Measurements from ENCODE around the gene NEURL2.
"Not testable (repeated sequence)": the region's sequence is repeated elsewhere in the genome, so short reads cannot be mapped to it uniquely, and the experiment has no call there.

NEURL2 gene

GRCh38 chr20:45904583-45905504, 13.8 kb upstream of the NEURL2 start:
- FAIRE-seq, result no peak
- TF ChIP-seq, protein P1, sequence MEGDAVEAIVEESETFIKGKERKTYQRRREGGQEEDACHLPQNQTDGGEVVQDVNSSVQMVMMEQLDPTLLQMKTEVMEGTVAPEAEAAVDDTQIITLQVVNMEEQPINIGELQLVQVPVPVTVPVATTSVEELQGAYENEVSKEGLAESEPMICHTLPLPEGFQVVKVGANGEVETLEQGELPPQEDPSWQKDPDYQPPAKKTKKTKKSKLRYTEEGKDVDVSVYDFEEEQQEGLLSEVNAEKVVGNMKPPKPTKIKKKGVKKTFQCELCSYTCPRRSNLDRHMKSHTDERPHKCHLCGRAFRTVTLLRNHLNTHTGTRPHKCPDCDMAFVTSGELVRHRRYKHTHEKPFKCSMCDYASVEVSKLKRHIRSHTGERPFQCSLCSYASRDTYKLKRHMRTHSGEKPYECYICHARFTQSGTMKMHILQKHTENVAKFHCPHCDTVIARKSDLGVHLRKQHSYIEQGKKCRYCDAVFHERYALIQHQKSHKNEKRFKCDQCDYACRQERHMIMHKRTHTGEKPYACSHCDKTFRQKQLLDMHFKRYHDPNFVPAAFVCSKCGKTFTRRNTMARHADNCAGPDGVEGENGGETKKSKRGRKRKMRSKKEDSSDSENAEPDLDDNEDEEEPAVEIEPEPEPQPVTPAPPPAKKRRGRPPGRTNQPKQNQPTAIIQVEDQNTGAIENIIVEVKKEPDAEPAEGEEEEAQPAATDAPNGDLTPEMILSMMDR (IDR thresholded peaks at IDR 0.05; ENCODE audit: insufficient read depth, missing control alignments), result no peak
- DNase-seq (ENCODE audit: insufficient read length, low spot score), result no peak

DNA sequence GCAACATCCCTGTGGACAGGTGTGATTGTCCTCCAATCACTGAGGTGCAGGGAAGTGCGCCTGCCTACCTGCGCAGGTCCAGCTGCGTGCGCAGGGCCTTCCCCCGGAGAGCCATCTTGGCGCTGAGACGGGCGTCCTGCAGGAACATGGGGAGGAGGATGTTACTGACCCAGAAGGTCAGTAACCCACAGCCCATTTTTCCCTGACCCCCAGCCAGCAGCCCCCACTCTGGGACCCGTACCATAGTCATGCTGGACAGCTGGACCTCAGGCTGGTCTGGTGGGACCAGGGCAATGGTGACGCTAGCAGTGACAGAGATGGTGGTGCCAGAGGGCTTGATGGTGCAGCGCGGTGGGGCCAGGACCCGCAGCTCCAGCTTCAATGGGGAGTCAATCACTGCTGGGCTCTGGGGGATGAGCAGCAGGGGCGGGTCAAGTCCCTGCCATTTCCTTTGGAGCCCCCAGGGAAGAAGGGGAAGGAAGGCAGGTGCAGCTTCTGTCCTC, 11.2 kb upstream of the NEURL2 start:
- no peak for FAIRE-seq
- TF ChIP-seq, protein P1 (IDR thresholded peaks at IDR 0.05; ENCODE audit: insufficient read depth, missing control alignments), result no peak
- no peak for DNase-seq (ENCODE audit: insufficient read length, low spot score)

DNA sequence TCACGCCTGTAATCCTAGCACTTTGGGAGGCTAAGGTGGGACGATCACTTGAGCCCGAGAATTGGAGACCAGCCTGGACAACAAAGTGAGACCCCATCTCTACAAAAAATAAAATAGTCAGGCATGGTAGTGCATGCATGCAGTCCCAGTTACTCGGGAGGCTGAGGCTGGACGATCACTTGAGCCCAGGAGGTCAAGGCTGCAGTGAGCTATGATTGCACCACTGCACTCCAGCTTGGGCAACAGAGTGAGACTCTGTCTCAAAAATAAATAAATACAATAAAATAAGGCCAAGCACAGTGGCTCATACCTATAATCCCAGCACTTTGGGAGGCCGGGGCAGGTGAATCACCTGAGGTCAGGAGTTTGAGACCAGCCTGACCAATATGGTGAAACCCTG, 10.3 kb upstream of the NEURL2 start:
- DNase-seq (ENCODE audit: insufficient read length, low spot score); FAIRE-seq: not testable (repeated sequence)

DNA sequence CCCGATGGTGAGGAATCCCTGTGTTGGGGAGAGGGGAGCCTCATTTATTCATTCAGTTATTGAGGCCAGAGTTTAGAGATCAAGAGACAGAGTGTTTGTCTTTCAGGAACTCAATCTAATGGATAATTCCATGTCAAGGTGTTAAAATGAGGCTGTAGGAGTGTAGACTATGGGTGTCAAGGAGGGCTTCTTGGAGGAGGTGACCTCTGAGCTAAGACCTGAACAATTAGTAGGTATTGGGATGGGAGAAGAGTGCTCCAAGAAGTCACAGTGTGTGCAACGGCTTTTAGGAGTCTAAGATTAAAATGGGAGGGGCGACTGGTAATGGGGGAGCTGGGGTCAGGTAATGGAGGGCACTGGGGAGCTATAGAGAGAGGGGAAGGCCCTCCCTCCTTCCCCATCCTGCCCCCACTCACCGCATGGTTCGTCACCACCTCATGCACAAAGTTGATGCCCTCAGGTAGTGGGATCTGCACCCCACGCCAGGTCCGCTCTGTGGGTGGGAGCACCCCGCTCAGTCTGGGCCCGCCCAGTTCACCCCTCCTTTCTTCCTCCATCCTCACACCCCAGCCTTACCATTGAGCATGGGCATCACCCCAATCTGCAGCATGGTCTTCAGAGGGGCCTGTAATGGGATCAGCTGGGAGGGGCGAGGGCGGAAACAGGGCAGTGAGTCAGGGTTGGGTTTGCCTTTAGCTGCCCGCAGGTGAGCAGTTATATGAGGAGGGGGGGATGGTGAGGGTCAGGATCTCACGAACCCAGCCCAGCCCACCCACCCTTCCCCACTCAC, 8.2 kb upstream of the NEURL2 start:
- DNase-seq (ENCODE audit: insufficient read length, low spot score) (no peak), FAIRE-seq (no peak)
- TF ChIP-seq, protein P1 (IDR thresholded peaks at IDR 0.05; ENCODE audit: insufficient read depth, missing control alignments), result no peak

DNA sequence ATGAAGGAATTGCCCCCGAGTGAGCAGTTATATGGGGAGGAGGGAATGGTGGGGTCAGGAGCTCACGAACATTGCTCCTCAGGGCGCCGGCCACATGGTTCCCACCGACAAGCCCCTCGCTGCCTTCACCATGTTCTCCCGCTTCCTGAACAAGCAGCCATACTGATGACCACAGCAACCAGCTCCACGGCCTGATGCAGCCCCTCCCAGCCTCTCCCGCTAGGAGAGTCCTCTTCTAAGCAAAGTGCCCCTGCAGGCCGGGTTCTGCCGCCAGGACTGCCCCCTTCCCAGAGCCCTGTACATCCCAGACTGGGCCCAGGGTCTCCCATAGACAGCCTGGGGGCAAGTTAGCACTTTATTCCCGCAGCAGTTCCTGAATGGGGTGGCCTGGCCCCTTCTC, 7.3 kb upstream of the NEURL2 start:
- TF ChIP-seq, protein P1 (IDR thresholded peaks at IDR 0.05; ENCODE audit: insufficient read depth, missing control alignments), result no peak
- FAIRE-seq (no peak), DNase-seq (ENCODE audit: insufficient read length, low spot score) (no peak)

GRCh38 chr20:45897692-45898091, 6.7 kb upstream of the NEURL2 start:
- DNase-seq (ENCODE audit: insufficient read length, low spot score), result no peak
- TF ChIP-seq, protein P1 (IDR thresholded peaks at IDR 0.05; ENCODE audit: insufficient read depth, missing control alignments), result no peak
- no peak for FAIRE-seq

DNA sequence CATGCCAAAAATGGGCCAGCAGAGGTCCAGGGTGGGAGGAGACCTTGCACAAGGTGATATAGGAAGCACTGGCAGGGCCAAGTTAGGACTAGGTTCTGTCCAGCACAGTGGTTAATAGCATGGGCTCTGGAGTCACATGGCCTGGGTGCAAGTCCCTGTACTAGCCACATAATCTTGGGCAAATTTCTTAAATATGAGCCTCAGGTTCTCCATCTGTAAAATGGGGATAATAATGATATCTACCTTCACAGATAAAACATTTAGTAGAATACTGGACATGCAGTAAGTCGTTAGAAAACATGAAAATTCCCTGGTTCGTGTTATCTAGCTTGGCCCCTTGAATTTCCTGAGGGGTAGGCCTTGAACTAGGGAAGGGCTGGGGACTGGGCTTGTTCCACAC, 6.3 kb upstream of the NEURL2 start:
- TF ChIP-seq, protein P1 (IDR thresholded peaks at IDR 0.05; ENCODE audit: insufficient read depth, missing control alignments), result no peak
- DNase-seq (ENCODE audit: insufficient read length, low spot score) (no peak), FAIRE-seq (no peak)

Data from D721Med (cell line).